Dermis microvascular lymphatic vessel endothelial cell (primary cell): ENCODE measurements around the gene CMIP. TPM values are rescaled to one million over a fixed set of nuclear protein-coding genes. Genes with fewer than 3 reads are reported as not detected.
A peak's percentile ranks its signal among the peaks of the same experiment; 100 is the strongest.
"Not testable (repeated sequence)": the region's sequence is repeated elsewhere in the genome, so short reads cannot be mapped to it uniquely, and the experiment has no call there.

Experiments
- DNase-seq, 2 donors: peaks; one replicate each; pipeline versions ENCODE4 v3.0.0 to v3.0.0-alpha.2; 2010; ENCODE audit warnings: low read depth in 2 of 2
- total RNA-seq: library from RNA; depleted of rRNA; stranded (reverse); fragments of >200 nt; gene quantifications from 2 replicates; pipeline ENCODE4 v1.2.1, GENCODE V29; 2014

Gene CMIP
- total RNA-seq, 1 donor from 2014 or later, result 8.0 TPM

DNA sequence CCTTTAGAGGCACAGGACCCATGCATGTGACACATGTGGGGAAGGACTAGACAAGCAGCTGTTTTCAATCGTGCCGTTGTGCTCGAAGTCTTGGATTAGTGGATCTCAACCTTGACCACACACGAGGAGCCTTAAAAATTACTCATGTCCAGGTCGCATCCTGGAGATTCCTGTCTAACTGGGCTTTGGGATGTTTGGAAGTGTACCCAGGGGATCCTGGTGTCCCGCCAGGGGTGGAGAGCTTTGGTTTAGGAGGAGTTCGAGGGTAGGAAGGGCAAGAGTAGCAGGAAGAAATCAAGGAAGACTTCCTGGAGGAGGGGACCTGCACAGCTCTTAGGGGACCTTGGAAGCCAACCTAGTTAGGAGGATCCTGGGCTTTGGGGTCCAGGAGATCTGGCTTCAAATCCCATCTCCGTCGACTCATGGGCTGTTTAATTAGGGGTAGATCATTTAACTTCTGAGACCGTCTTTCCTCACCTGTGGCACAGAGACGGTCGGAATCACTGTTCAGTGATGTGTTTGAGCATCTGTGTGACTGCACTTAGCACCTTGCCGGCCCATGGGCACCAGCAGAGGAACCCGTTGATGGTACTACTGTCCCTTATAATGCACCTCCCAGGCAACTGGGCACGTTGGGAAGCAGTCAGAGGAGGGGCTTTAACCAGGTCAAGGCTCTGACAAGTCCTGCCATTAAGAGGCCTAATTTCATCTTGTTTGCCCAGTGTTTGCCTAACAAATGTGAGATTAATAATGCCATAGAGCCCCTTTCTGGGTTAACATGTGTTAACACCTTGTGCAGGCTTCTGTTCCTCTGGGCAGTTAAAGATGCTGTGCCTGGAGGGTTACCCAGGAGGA is 232.5 kb downstream of the CMIP start:
- no peak for DNase-seq

DNA sequence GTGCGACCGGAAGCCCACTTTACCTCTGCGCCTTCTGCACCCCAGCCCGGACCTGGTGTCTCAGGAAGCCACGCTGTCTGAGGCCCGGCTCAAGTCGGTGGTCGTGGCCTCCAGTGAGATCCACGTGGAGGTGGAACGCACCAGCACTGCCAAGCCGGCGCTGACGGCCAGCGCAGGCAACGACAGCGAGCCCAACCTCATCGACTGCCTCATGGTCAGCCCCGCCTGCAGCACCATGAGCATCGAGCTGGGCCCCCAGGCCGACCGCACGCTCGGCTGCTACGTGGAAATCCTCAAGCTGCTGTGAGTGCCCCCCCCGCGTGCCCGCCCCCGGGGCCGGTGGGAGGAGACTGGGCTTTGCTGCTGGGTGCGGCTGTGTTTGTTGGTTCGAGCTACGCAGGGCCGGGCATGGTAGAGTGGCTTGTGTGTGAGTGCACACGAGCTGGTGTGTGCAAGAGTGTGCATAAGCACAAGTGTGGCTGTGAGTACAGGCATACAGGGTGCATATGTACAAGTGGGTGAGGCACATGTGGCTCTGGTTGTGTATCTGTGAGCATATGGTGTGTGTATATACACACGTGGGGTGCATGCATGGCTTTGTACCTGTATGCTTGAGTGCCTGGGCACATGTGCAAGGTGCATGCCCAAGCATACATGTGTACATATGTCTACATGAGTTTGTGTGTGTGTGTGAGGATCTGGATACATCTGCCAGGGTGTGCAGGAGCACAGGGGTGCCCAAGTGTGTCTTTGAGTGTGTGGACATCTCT is 233.9 kb downstream of the CMIP start:
- peak in 1 of 2 donors; percentile 68 for DNase-seq

DNA sequence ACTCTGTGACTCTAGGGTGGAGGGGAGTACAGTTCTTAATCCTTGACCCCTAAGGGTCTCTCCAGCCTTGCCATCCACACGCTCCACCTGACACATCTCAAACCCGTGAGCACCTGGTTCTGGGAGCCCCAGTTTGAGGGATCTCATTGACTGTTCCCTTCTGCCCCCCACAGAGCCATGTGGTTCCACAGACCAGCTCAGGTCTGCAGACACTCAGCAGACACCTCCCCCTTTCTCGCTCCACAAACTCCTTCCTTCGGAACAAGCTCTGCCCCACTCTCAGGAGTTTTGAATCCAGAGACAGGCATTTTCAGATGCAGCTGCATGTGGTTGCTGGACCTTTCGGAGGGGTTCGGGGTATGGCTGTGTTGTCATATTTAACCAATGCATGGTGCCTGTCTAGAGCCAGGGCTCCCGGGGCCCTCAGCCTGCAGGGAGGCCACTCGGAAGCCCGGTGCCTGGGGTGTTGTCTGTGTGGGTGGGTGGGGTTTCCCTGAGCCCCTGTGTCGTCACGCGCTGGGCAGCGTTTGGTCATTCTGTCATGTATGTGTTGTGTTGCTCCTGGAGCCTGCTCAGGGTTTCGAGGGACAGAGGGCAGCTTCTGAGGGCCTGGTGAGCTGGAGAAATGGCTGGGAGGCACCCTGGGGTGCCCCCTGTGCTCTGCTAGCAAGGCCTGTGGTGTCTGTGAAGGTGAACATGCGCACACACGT is 235.3 kb downstream of the CMIP start:
- DNase-seq, result no peak

- no peak for DNase-seq
Observed at GRCh38 chr16:81680444-81681275, 236.1 kb downstream of the CMIP start.

DNA sequence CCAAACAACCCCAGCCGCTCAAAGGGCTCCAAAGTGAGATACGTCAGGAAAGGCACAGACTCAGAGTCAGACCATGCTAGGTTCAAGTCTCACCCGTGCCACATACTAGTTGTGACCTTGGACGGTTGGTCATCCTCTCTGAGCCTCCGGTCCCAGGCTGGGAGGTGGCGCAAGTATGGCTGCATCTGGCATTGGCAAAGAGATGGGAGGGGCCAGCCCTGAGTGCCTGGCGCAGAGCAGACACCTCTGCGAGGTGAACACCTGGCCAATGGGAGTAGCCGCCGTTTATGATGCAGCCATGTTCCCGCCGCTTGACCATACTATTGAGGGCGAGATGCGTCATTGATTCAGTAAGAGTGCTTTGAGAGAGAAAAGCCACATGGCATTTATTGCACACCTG is 236.7 kb downstream of the CMIP start:
- DNase-seq, result no peak

GRCh38 chr16:81684242-81684837 is 239.7 kb downstream of the CMIP start:
- DNase-seq, result no peak

- no peak for DNase-seq
Observed at GRCh38 chr16:81684901-81685300, 240.3 kb downstream of the CMIP start.

DNA sequence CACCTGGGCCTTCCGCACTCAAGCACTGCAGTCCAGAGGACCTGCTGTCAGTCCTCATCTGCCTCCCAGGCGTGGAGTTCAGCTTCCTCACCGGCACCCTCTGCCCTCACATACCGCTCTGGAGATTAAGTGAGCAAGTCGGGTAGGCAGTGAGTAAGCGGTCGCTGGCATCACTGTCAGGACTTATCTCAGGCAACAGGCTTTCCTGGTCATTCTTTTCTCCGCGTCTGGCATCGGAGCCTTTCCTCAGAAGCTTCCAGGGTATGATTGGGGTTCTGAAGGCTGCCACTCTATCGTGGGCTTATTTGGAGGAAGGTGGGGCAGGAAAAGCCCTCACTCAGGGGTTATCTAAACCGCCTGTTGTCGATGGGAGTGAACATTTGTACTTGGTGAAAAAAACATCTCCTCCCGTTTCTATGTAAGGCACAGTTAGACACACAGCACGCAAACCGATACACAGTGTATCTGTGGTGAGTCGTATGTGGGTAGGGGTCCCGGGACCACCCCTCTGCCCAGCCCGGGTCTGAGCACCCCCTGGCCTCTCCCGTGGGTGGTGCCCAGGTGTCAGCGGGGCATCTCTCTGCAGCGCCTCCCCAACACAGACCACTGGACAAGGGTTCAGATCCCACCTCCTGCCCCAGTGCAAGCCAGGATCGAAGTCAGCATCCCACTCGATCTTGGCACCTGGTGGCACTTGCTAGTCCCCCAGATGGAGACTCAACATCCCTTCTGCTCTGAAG is 242.0 kb downstream of the CMIP start:
- peak; percentile 15 to 99 for DNase-seq

DNA sequence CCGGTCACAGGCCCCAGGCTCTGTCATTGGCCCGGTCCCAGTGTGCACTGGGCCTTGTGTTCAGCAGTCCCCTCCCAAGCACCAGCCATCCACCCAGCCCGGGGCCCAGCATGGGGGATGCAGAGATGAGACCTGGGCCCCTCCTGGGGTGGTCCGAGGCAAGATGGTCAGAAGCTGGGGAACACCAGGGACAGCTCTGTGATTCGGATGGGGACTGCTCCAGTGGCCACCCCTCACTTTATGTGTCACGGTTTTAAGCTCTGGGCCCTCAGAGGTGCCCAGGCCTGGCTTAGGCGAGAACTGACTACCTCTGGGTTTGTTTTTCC is 242.5 kb downstream of the CMIP start:
- no peak for DNase-seq

- DNase-seq, result peak in 1 of 2 donors; percentile 53
Observed at GRCh38 chr16:81688182-81688581, 243.6 kb downstream of the CMIP start.

DNA sequence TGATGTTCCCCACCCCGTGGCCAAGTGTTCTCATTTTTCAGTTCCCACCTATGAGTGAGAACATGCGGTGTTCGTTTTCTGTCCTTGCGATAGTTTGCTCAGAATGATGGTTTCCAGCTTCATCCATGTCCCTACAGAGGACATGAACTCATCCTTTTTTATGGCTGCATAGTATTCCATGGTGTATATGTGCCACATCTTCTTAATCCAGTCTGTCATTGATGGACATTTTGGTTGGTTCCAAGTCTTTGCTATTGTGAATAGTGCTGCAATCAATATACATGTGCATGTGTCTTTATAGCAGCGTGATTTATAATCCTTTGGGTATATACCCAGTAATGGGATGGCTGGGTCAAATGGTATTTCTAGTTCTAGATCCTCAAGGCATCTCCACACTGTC is 244.2 kb downstream of the CMIP start:
- DNase-seq, result not testable (repeated sequence)

DNA sequence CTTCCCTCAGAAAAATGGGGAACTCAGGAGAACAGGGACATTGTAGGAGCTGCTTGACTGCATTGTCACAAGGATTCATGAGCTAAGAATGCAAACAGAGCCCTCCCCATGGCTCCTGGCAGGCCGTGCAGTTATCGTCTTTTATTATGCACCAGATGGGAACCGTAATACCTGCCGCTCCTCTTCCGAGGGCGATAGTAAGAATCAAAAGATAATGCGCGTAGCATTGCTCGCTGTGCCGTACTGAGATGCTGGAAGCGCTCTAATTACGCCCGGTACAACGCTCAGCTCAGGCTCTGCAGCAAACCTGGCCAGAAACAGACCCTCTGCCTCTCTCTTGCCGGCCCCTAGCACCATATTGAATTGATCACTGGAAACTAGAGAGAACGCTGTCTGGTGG is 247.4 kb downstream of the CMIP start:
- DNase-seq, result no peak

DNA sequence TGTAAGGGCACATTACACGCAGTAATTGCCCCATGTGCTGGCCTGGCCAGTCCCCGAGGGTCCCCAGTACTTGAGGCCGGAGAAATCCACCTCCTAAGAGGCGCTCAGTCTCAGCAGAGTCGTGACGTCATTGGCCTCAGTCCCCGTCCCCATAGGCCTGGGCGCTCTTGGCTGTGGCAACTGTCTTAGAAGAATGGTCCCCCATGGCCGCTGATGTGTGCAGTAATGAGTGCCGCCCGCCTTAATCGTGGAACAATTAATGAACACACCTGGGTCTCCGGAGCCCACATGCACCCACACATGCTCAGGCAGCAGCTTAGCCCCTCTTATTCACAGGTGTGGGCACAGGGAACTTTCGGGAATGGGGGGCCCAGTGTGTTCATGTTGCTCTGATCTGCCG is 248.0 kb downstream of the CMIP start:
- no peak for DNase-seq

GRCh38 chr16:81693041-81693743 is 248.6 kb downstream of the CMIP start:
- DNase-seq, result peak in 1 of 2 donors; percentile 90

DNA sequence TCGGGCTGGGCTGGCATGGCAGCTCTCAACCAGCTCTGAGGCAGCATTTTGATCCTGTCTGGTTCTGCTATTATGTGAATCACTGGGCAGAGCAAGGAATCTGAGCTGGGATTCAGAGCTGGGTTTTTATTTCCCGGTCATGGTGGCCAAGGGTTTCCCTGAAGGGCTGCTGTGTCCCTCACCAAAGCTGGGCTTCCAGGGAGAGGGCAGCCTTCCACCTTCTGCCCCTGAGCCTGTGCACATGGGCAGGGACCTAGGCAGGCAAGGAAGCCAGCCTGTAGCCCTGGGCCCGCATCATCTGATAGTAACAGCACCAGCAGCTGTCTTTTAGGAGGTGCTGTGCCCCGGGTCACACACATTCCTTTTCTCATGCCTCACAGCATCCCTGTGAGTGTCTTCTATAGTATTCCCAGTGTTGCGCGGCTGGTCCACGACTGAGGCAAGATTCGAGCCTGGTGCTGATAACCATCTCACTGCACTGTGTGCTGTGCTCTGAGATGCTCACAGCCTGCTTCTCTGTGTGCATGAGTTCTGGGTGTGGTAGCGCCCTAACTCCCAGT is 249.2 kb downstream of the CMIP start:
- DNase-seq, result no peak

DNA sequence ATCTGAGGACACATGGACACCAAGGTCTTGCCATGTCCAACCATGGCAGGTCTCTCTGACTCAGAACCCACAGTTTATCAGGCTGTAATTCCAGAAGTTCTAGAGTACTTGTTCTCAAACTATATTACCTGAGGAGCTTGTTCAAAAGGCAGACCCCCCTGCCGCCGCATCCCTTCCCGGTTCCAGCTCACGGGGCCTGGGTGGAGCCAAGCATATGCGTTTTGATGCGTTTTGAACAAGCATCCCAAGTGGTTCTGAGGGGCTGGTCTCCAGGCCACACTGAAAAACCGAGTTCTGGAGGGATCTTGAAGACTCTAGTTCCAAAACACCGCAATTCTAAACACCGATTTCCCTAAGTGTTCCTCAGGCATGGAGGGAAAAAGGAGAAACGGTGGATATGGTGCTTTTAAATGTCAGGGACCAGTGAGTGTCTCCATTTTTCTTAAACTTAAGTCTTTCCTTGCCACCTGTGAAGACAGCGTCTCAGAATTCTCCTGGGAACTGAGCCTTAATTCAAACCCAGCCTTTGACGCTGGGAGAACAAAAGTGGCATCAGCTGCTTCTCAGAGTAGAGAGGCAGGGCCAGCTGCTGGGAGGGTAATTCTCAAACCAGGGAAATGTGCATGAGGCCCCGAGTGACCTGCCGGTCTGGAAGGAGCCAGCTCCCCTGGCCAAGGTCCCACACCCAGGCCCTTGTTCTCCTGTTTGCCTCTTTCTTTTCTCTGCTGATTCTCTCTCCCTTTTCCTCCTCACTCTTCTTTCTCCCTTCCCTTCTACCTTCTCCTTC is 250.1 kb downstream of the CMIP start:
- DNase-seq, result peak in 1 of 2 donors; percentile 84

DNA sequence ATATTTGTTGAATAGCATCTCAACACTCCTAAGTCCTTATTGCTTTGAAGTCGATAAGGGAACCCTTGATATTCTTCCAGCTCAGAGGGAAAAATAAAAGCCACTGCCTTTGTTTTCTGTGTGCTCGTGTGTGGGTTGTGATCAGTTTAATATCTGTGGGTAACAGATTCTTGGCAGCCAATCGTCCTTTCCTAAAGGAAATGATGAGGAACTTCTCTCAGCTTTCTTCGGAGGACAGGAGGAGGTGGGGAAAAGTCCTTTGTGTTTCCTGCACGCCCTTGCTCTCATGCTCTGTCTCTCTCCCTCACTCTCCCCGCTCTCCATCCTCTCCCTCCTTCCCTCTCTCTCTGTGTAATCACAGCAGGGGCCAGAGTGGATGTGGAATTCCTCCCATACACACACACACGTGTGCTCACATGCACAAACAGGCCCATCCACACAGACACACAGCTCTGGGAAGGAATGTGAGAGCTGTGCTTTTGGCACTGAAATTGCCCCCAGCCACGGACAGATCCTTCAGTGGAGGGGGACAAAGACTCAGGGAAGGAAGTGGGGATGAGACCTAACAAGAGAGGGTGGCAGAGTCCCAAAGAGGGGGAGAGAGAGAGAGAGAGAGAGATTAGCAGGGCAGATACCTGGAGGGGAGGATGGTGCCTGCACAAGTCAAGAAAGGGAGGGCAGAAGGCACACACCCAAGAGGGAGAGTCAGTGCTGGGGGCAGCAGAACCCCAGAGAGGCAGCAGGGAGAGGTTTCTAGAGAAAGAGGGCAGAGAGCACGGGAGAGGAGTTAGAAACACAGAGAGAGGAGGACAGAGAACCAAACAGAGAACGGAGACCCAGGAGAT is 250.9 kb downstream of the CMIP start:
- peak in 1 of 2 donors; percentile 87 for DNase-seq
